Body of pancreas (tissue), 4 donors: ENCODE data around the gene FBN1. TPM values are rescaled to one million over a fixed set of nuclear protein-coding genes. Genes with fewer than 3 reads are reported as not detected.

Experiments used
- ATAC-seq: fragments of 150-250 bp; one replicate; pipeline ENCODE4 v1.9.1; 2016
- DNase-seq, 4 donors: peaks; one replicate each; pipeline ENCODE4 v3.0.0-alpha.2; 2019
- H3K27ac ChIP-seq, 4 donors: fragments of 200-600 bp; sonication (generic); 1 replicate in 3 of 4; 2 replicates in 1 of 4; pipeline versions ENCODE4 v1.5.1 to v1.6.1; 2016 to 2019; ENCODE audit warnings: mild to moderate bottlenecking in 1 of 4, mixed read lengths in 1 of 4, moderate library complexity in 1 of 4
- H3K27me3 ChIP-seq, 2 donors: fragments of 200-600 bp; sonication (generic); one replicate each; pipeline ENCODE4 v1.6.0; 2016; ENCODE audit warnings: mild to moderate bottlenecking in 1 of 2
- H3K36me3 ChIP-seq, 2 donors: fragments of 200-600 bp; sonication (generic); replicated peaks in 1 of 2; 2 replicates each; pipeline ENCODE4 v1.5.1; 2016; ENCODE audit warnings: low read depth in 2 of 2; ENCODE audit not compliant: insufficient read depth in 1 of 2
- H3K4me1 ChIP-seq: fragments of 200-600 bp; sonication (generic); one replicate; pipeline ENCODE4 v1.6.0; 2016
- H3K4me3 ChIP-seq, 2 donors: fragments of 200-600 bp; sonication (generic); 1 replicate in 1 of 2; 2 replicates in 1 of 2; pipeline ENCODE4 v1.5.1; 2016 to 2019
- H3K9me3 ChIP-seq, 3 donors: fragments of 200-600 bp; sonication (generic); 1 replicate in 2 of 3; 2 replicates in 1 of 3; pipeline ENCODE4 v1.5.1; 2016
- CTCF ChIP-seq, 7 experiments: fragments of 450-650 bp in 4 of 7; fragments of 200-600 bp in 3 of 7; sonication (generic) in 3 of 7; IDR thresholded peaks; one replicate each; pipeline ENCODE4 v1.5.1; 2016 to 2019; ENCODE audit warnings: antibody characterized with exemption in 7 of 7
- POLR2A ChIP-seq, 3 donors: fragments of 450-650 bp; IDR thresholded peaks; one replicate each; pipeline ENCODE4 v1.6.1; 2016; ENCODE audit warnings: antibody characterized with exemption in 3 of 3, mild to moderate bottlenecking in 2 of 3
- WGBS, 2 donors: methylation state at CpG; one replicate each; pipeline ENCODE4 v1.1.5; 2017; 5-methylcytosine and 5-hydroxymethylcytosine counted together
- intact Hi-C: fragments of 100-400 bp; cut with DNase I; formaldehyde crosslinking; loops from one replicate; pipeline ENCODE4 v1.15.1; 2023
- total RNA-seq, 2 donors: library from RNA; depleted of rRNA; stranded (reverse); fragments of >200 nt; gene quantifications; one replicate each; pipeline ENCODE4 v1.1.0, GENCODE V29; 2016

FBN1 gene
- total RNA-seq, 2 donors from 2014 or later: 12.7 to 51.1 TPM

GRCh38 chr15:48515500-48515899, 130.0 kb downstream of the FBN1 start:
- 32 to 42% methylated on average over 2 of the region's 2 CpGs for WGBS, 2 donors
- Histone ChIP-seq H3K4me1 (no peaks in the 10 kb centered on the region), H3K27ac (no peak overlapping the region), H3K27me3 (no peaks in the 10 kb centered on the region), H3K36me3 (no peaks in the 10 kb centered on the region), H3K4me3 (no peak overlapping the region), H3K9me3 (no peaks in the 10 kb centered on the region)
- TF ChIP-seq CTCF (IDR thresholded peaks at IDR 0.05) (no peak), POLR2A (IDR thresholded peaks at IDR 0.05) (no peak)
- ATAC-seq (no peak), DNase-seq (no peak)
- intact Hi-C loops: no loop called here

- DNase-seq (no peak), ATAC-seq (no peak)
- Histone ChIP-seq H3K9me3 (no peaks in the 10 kb centered on the region), H3K27me3 (no peaks in the 10 kb centered on the region), H3K27ac (no peak overlapping the region), H3K4me1 (no peaks in the 10 kb centered on the region), H3K4me3 (no peak overlapping the region), H3K36me3 (no peaks in the 10 kb centered on the region)
- TF ChIP-seq CTCF (IDR thresholded peaks at IDR 0.05): no peak
- no peak for TF ChIP-seq POLR2A (IDR thresholded peaks at IDR 0.05)
- intact Hi-C loops: no loop called here
- 82 to 84% methylated on average over 2 of the region's 2 CpGs for WGBS, 2 donors
These were observed 131.2 kb downstream of the FBN1 start for GRCh38 chr15:48514103-48514816.

- ATAC-seq: no peak
- no peak overlapping the region for H3K4me3 ChIP-seq
- peaks cover 3% of the 10 kb centered on the region for H3K4me1 ChIP-seq
- peak in 1 of 4 donors; percentile 16 for DNase-seq
- TF ChIP-seq CTCF (IDR thresholded peaks at IDR 0.05) (no peak), POLR2A (IDR thresholded peaks at IDR 0.05) (no peak)
- 59 to 61% methylated on average over 6 of the region's 6 CpGs for WGBS, 2 donors
- intact Hi-C loops: no loop called here
- H3K27ac ChIP-seq: no peak overlapping the region
- no peaks in the 10 kb centered on the region for H3K27me3 ChIP-seq
- H3K9me3 ChIP-seq: no peaks in the 10 kb centered on the region
- H3K36me3 ChIP-seq: no peaks in the 10 kb centered on the region
These were observed 134.5 kb downstream of the FBN1 start for GRCh38 chr15:48510976-48511375.

- DNase-seq: peak; percentile 14 to 40 (median 27)
- H3K27me3 ChIP-seq: no peaks in the 10 kb centered on the region
- peaks cover 3% of the 10 kb centered on the region for H3K4me1 ChIP-seq
These were observed 138.0 kb downstream of the FBN1 start for GRCh38 chr15:48507416-48508065.

More at GRCh38 chr15:48507416-48508065, 138.0 kb downstream of the FBN1 start:
- Histone ChIP-seq H3K4me3 (no peak overlapping the region), H3K36me3 (no peaks in the 10 kb centered on the region), H3K27ac (no peak overlapping the region), H3K9me3 (no peaks in the 10 kb centered on the region)
- intact Hi-C loops: no loop called here
- peak; percentile 62 for ATAC-seq
- TF ChIP-seq POLR2A (IDR thresholded peaks at IDR 0.05) (no peak), CTCF (IDR thresholded peaks at IDR 0.05) (peak; percentile 16 to 55 (median 51))
- WGBS, 2 donors: 30% methylated on average over 2 of the region's 2 CpGs
